ENCODE data around the gene TTLL12.

TTLL12 gene

GRCh38 chr22:43186272-43187170 lies at the start of gene TTLL12:
Gene TTLL12 (minus strand): TSS chr22:43187134. CDS start chr22:43187069, 65 bp downstream.
- peaks cover 4% of the 10 kb centered on the region for H3K4me1 ChIP-seq (ENCODE audit: control insufficient read depth, insufficient read depth, low read length)
- H3K27ac ChIP-seq (ENCODE audit: low read length) = no peak within 1 kb of the TSS
- H3K27me3 ChIP-seq (ENCODE audit: control insufficient read depth, insufficient read depth, low read length) = no peaks in the 10 kb centered on the region
- DNase-seq (ENCODE audit: low read depth, low spot score) = no peak
- H3K9me3 ChIP-seq (ENCODE audit: control insufficient read depth, insufficient read depth, low read length) = no peaks in the 10 kb centered on the region
- peak within 1 kb of the TSS; percentile 96 for H3K4me3 ChIP-seq (ENCODE audit: low read length)
- peaks cover 4% of the 10 kb centered on the region; the same call in 1 of the 2 replicates for H3K36me3 ChIP-seq (ENCODE audit: control insufficient read depth, insufficient read depth, low read length)
- no CpG with 5 or more reads among the region's 87 CpGs for WGBS (ENCODE audit: insufficient coverage, insufficient read length)

DNA sequence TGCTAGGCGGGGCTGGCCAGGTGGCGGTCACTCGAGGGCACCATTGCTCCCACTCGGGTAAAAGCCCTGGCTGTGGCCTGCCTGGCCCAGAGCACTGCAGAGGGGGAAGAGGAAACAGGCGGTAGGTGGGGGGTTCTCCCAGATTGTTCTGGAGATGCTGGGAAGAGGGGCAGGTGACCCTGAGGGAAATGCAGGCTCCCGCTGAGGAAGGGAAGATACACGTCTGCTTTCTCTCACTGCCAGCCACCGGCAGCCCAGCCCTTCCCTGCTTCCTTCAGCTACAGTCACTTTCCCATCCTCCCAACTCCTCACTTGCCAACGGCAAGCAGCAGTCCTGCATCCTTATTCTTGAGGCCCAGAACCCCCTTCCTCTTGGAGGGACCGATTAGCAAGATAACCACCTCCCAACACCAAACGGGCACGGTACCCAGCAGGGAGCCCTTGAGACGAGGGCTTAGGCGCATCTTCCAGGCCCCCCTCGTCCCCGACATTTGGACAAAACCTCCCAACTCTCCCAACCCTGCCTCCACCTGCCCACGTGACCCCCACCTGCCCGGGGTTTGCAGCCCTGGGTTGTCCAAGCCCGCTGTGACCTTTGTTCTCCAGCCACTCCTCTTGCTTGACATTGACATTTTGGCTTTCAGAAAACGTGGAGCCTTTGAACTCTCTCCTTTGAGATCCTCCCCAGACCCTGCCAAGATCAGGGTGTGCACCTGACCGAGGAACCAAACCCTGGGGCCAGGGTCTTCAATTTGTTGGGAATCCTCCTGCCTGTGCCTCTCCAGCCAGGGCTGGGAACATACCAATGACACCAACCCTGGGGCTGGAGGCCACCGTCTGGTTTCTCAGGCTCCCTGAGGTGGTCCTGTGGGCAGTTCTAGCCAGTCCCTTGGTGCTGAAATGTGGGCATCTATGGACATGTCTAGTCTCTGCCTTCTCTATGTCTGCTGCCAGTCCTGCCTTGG lies 48.8 kb upstream of the TTLL12 start:
- no CpG with 5 or more reads among the region's 22 CpGs for WGBS (ENCODE audit: insufficient coverage, insufficient read length)
- Histone ChIP-seq H3K27ac (ENCODE audit: low read length) (no peak overlapping the region), H3K36me3 (ENCODE audit: control insufficient read depth, insufficient read depth, low read length) (no peaks in the 10 kb centered on the region), H3K4me3 (ENCODE audit: low read length) (no peak overlapping the region), H3K4me1 (ENCODE audit: control insufficient read depth, insufficient read depth, low read length) (no peaks in the 10 kb centered on the region), H3K9me3 (ENCODE audit: control insufficient read depth, insufficient read depth, low read length) (no peaks in the 10 kb centered on the region), H3K27me3 (ENCODE audit: control insufficient read depth, insufficient read depth, low read length) (no peaks in the 10 kb centered on the region)
- no peak for DNase-seq (ENCODE audit: low read depth, low spot score)

GRCh38 chr22:43234264-43234988 lies 47.5 kb upstream of the TTLL12 start:
- DNase-seq (ENCODE audit: low read depth, low spot score) = no peak
- no peaks in the 10 kb centered on the region for H3K4me1 ChIP-seq (ENCODE audit: control insufficient read depth, insufficient read depth, low read length)
- H3K4me3 ChIP-seq (ENCODE audit: low read length) = no peak overlapping the region
- no peaks in the 10 kb centered on the region for H3K27me3 ChIP-seq (ENCODE audit: control insufficient read depth, insufficient read depth, low read length)
- no CpG with 5 or more reads among the region's 9 CpGs for WGBS (ENCODE audit: insufficient coverage, insufficient read length)
- no peak overlapping the region for H3K27ac ChIP-seq (ENCODE audit: low read length)
- no peaks in the 10 kb centered on the region for H3K36me3 ChIP-seq (ENCODE audit: control insufficient read depth, insufficient read depth, low read length)
- H3K9me3 ChIP-seq (ENCODE audit: control insufficient read depth, insufficient read depth, low read length) = no peaks in the 10 kb centered on the region

DNA sequence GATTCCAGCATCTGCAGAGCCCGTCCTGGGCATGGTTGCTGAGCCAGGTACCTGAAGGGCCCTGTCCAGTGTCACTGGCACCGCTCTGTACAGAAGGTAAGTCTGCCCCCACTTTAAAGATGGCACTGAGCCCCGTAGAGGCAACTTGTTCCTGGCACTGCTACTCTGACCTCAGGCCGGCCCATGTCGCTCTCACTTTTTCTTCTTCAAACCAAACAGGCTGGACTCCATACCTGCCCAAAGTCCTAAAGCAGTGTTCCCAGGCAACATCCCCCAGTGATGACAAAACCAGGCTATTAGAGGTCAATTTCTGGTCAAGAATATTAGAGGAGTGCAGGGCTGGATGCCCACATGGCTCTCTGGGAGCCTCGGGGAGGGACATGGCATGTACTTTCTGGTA lies 46.6 kb upstream of the TTLL12 start:
- no peaks in the 10 kb centered on the region for H3K9me3 ChIP-seq (ENCODE audit: control insufficient read depth, insufficient read depth, low read length)
- H3K4me1 ChIP-seq (ENCODE audit: control insufficient read depth, insufficient read depth, low read length) = 0 out of 2 replicates have a peak, but pooled peaks cover 4% of the 10 kb centered on the region
- DNase-seq (ENCODE audit: low read depth, low spot score) = no peak
- no peak overlapping the region for H3K27ac ChIP-seq (ENCODE audit: low read length)
- H3K27me3 ChIP-seq (ENCODE audit: control insufficient read depth, insufficient read depth, low read length) = no peaks in the 10 kb centered on the region
- no peak overlapping the region for H3K4me3 ChIP-seq (ENCODE audit: low read length)
- H3K36me3 ChIP-seq (ENCODE audit: control insufficient read depth, insufficient read depth, low read length) = no peaks in the 10 kb centered on the region; the same call in 1 of the 2 replicates
- WGBS (ENCODE audit: insufficient coverage, insufficient read length) = no CpG with 5 or more reads among the region's 6 CpGs

GRCh38 chr22:43232445-43232844 lies 45.5 kb upstream of the TTLL12 start:
- Histone ChIP-seq H3K36me3 (ENCODE audit: control insufficient read depth, insufficient read depth, low read length) (no peaks in the 10 kb centered on the region; the same call in 1 of the 2 replicates), H3K4me1 (ENCODE audit: control insufficient read depth, insufficient read depth, low read length) (0 out of 2 replicates have a peak, but pooled peaks cover 4% of the 10 kb centered on the region), H3K4me3 (ENCODE audit: low read length) (no peak overlapping the region), H3K9me3 (ENCODE audit: control insufficient read depth, insufficient read depth, low read length) (no peaks in the 10 kb centered on the region), H3K27me3 (ENCODE audit: control insufficient read depth, insufficient read depth, low read length) (no peaks in the 10 kb centered on the region), H3K27ac (ENCODE audit: low read length) (no peak overlapping the region)
- WGBS (ENCODE audit: insufficient coverage, insufficient read length) = no CpG with 5 or more reads among the region's 8 CpGs
- no peak for DNase-seq (ENCODE audit: low read depth, low spot score)

DNA sequence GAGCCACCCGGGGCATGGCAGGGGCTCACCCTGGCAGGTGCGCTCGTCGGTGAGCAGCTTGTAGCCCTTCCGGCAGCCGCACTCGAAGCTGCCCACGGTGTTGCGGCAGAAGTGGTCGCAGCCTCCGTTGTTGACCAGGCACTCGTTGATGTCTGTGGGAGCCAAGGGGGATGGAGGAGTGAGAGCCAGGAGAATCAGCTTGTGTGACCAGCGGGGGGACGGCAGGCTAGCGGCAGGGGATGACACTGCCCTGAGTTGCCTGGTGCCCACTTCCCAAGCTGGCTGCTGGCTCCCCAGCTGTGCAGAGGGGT lies 44.7 kb upstream of the TTLL12 start:
- no peak for DNase-seq (ENCODE audit: low read depth, low spot score)
- no CpG with 5 or more reads among the region's 15 CpGs for WGBS (ENCODE audit: insufficient coverage, insufficient read length)
- Histone ChIP-seq H3K4me1 (ENCODE audit: control insufficient read depth, insufficient read depth, low read length) (peaks cover 9% of the 10 kb centered on the region), H3K4me3 (ENCODE audit: low read length) (no peak overlapping the region), H3K36me3 (ENCODE audit: control insufficient read depth, insufficient read depth, low read length) (no peaks in the 10 kb centered on the region; the same call in 1 of the 2 replicates), H3K27me3 (ENCODE audit: control insufficient read depth, insufficient read depth, low read length) (no peaks in the 10 kb centered on the region), H3K9me3 (ENCODE audit: control insufficient read depth, insufficient read depth, low read length) (no peaks in the 10 kb centered on the region), H3K27ac (ENCODE audit: low read length) (no peak overlapping the region)

DNA sequence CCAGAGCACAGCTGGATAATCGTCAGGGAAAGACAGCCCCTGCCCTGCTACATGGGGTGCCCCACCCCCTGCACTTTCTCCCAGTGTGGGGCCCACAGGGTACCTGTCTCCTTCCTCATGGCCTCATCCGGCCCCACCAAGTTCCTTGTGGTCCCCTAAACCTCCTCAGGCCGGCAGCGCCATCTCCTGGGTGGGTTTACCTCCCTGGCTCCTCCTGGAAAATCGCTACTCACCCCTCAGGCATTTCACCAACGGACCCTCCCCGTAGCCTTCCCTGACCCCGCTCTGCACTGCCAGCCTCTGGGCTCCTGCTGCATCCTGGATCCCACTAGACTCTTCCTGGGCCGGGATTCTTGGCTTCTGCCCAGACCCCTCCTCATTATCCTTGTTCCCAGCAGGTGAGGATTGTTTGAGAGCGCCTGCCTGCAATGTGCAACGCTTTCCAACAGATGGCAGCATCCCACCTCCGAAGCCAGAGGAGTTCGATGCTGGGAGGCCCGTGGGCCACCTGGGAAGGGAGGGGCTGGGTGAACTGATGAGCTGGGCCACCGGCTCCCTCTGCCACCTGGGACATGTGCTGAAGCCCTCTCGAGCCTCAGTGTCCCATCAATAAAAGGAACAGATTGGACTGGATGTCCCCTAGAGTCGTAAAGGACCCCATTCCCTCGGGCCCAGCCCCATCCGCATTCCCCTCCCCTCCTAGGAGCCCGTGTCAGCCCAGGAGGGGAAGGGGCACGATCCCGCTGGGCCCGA lies 44.2 kb upstream of the TTLL12 start:
- no peaks in the 10 kb centered on the region for H3K9me3 ChIP-seq (ENCODE audit: control insufficient read depth, insufficient read depth, low read length)
- WGBS (ENCODE audit: insufficient coverage, insufficient read length) = no CpG with 5 or more reads among the region's 23 CpGs
- H3K27me3 ChIP-seq (ENCODE audit: control insufficient read depth, insufficient read depth, low read length) = no peaks in the 10 kb centered on the region
- H3K4me3 ChIP-seq (ENCODE audit: low read length) = no peak overlapping the region
- peak; percentile 76 for DNase-seq (ENCODE audit: low read depth, low spot score)
- peaks cover 11% of the 10 kb centered on the region for H3K4me1 ChIP-seq (ENCODE audit: control insufficient read depth, insufficient read depth, low read length)
- H3K27ac ChIP-seq (ENCODE audit: low read length) = no peak overlapping the region
- H3K36me3 ChIP-seq (ENCODE audit: control insufficient read depth, insufficient read depth, low read length) = no peaks in the 10 kb centered on the region; the same call in 1 of the 2 replicates

DNA sequence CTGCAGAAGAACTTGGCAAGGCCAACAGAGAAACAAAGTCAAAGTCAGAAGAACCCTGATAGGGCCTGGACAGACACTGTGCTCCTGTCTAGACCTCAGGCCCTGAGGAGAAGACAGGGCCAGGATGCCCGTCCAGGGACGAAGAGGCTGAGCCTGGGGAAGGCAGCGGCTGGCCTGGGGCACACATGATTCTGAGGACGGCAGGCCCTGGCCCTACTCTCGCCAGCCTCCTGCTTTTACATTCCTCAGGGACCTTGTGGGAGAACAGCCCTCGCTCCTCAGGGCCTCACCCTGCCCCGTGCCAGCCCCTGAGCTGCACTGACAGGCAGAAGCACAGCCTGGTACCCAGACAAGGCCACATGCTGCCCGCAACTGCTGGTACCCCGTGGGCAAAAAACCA lies 43.6 kb upstream of the TTLL12 start:
- WGBS (ENCODE audit: insufficient coverage, insufficient read length) = no CpG with 5 or more reads among the region's 9 CpGs
- no peaks in the 10 kb centered on the region for H3K27me3 ChIP-seq (ENCODE audit: control insufficient read depth, insufficient read depth, low read length)
- no peak for DNase-seq (ENCODE audit: low read depth, low spot score)
- peaks cover 11% of the 10 kb centered on the region for H3K4me1 ChIP-seq (ENCODE audit: control insufficient read depth, insufficient read depth, low read length)
- no peaks in the 10 kb centered on the region; the same call in 1 of the 2 replicates for H3K36me3 ChIP-seq (ENCODE audit: control insufficient read depth, insufficient read depth, low read length)
- H3K27ac ChIP-seq (ENCODE audit: low read length) = no peak overlapping the region
- H3K4me3 ChIP-seq (ENCODE audit: low read length) = no peak overlapping the region
- H3K9me3 ChIP-seq (ENCODE audit: control insufficient read depth, insufficient read depth, low read length) = no peaks in the 10 kb centered on the region

DNA sequence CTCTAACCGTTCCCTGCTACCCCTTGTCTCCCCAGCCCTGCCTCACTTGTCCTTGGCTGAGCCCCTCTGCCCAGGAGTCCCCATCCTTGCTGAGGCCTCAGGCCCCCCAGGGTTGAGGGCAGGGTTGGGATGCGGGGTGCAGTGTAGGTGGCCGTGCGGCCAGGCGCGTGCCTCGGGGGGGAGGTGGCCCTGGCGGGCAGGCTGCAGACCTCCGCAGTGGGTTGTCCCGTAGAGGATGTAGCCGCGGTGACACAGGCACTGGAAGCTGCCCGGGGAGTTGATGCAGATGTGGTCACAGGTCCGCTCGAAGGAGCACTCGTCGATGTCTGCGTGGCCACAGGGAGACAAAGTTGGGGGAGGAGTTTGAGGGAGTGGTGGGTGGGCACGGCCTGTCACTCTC lies 41.9 kb upstream of the TTLL12 start:
- DNase-seq (ENCODE audit: low read depth, low spot score) = no peak
- Histone ChIP-seq H3K9me3 (ENCODE audit: control insufficient read depth, insufficient read depth, low read length) (no peaks in the 10 kb centered on the region), H3K4me3 (ENCODE audit: low read length) (no peak overlapping the region), H3K36me3 (ENCODE audit: control insufficient read depth, insufficient read depth, low read length) (no peaks in the 10 kb centered on the region; the same call in 1 of the 2 replicates), H3K4me1 (ENCODE audit: control insufficient read depth, insufficient read depth, low read length) (peaks cover 11% of the 10 kb centered on the region), H3K27ac (ENCODE audit: low read length) (no peak overlapping the region), H3K27me3 (ENCODE audit: control insufficient read depth, insufficient read depth, low read length) (no peaks in the 10 kb centered on the region)
- no CpG with 5 or more reads among the region's 19 CpGs for WGBS (ENCODE audit: insufficient coverage, insufficient read length)
